GM18951 (cell line): ENCODE results near the gene ALG12.

ENCODE experiments used
- POLR2A ChIP-seq: IDR thresholded peaks from 4 replicates; pipeline ENCODE4 v1.6.1; 2011; ENCODE audit warnings: mild to moderate bottlenecking; ENCODE audit not compliant: insufficient read length, insufficient read depth; ENCODE audit errors: extremely low read depth
- in situ Hi-C: fragments of 300-500 bp; cut with MboI; formaldehyde crosslinking; loops from one replicate; pipeline ENCODE4 v1.12.0; 2022; ENCODE audit warnings: low sequenced_read_pairs, mixed read lengths, inconsistent platforms; ENCODE audit not compliant: unreplicated experiment

ALG12 gene

GRCh38 chr22:49946612-49947295, 28.5 kb upstream of the ALG12 start:
- TF ChIP-seq POLR2A, result no peak
- in situ Hi-C loops, result loop anchor here (25.0 kb wide), 1 partner anchor 266 kb away; the partner anchor contains the start of gene SELENOO

- in situ Hi-C loops, result loop anchor here (25.0 kb wide), 1 partner anchor 267 kb away; the partner anchor contains the start of gene SELENOO
These were observed 27.0 kb upstream of the ALG12 start for GRCh38 chr22:49945042-49945794.

GRCh38 chr22:49944399-49944891, 26.2 kb upstream of the ALG12 start:
- in situ Hi-C loops, result loop anchor here (25.0 kb wide), 1 partner anchor 268 kb away; the partner anchor contains the start of gene SELENOO
- no peak for TF ChIP-seq POLR2A

- in situ Hi-C loops, result loop anchor here (25.0 kb wide), 1 partner anchor 268 kb away; the partner anchor contains the start of gene SELENOO
- no peak for TF ChIP-seq POLR2A
These were observed 25.6 kb upstream of the ALG12 start for GRCh38 chr22:49943771-49944398.

GRCh38 chr22:49943405-49943765, 25.1 kb upstream of the ALG12 start:
- in situ Hi-C loops, result loop anchor here (25.0 kb wide), 1 partner anchor 269 kb away; the partner anchor contains the start of gene SELENOO

GRCh38 chr22:49942565-49943404, 24.5 kb upstream of the ALG12 start:
- in situ Hi-C loops, result loop anchor here (25.0 kb wide), 1 partner anchor 270 kb away; the partner anchor contains the start of gene SELENOO
- no peak for TF ChIP-seq POLR2A

More at GRCh38 chr22:49943405-49943765, 25.1 kb upstream of the ALG12 start:
- TF ChIP-seq POLR2A, result no peak

GRCh38 chr22:49941507-49942316, 23.5 kb upstream of the ALG12 start:
- no peak for TF ChIP-seq POLR2A
- in situ Hi-C loops, result loop anchor here (25.0 kb wide), 1 partner anchor 271 kb away; the partner anchor contains the start of gene SELENOO

GRCh38 chr22:49938565-49939136, 20.4 kb upstream of the ALG12 start:
- no peak for TF ChIP-seq POLR2A
- in situ Hi-C loops, result loop anchor here (25.0 kb wide), 1 partner anchor 274 kb away; the partner anchor contains the start of gene SELENOO

GRCh38 chr22:49937758-49938564, 19.7 kb upstream of the ALG12 start:
- in situ Hi-C loops, result loop anchor here (25.0 kb wide), 1 partner anchor 274 kb away; the partner anchor contains the start of gene SELENOO
- no peak for TF ChIP-seq POLR2A

- no peak for TF ChIP-seq POLR2A
- in situ Hi-C loops, result loop anchor here (25.0 kb wide), 1 partner anchor 275 kb away; the partner anchor contains the start of gene SELENOO
These were observed 18.9 kb upstream of the ALG12 start for GRCh38 chr22:49936973-49937757.
